Measurements from ENCODE around the gene CUL3.

- TF ChIP-seq CTCF (IDR thresholded peaks at IDR 0.05) (no peak), EZH2 (IDR thresholded peaks at IDR 0.05) (no peak)
Observed at GRCh38 chr2:224444021-224444420, 141.1 kb downstream of the CUL3 start.

All from neural progenitor cell (in vitro differentiated cells).